Testis (tissue), 3 donors: ENCODE results near the gene GNL3. TPM values are rescaled to one million over a fixed set of nuclear protein-coding genes. Genes with fewer than 3 reads are reported as not detected.

Experiments
- DNase-seq: peaks from one replicate; pipeline ENCODE4 v3.0.0-alpha.2; 2019
- H3K27ac ChIP-seq, 2 donors: fragments of 200-600 bp; sonication (generic); one replicate each; pipeline ENCODE4 v1.5.1; 2019
- H3K27me3 ChIP-seq: fragments of 200-600 bp; sonication (generic); one replicate; pipeline ENCODE4 v1.5.1; 2019
- H3K36me3 ChIP-seq: fragments of 200-600 bp; sonication (generic); one replicate; pipeline ENCODE4 v1.5.1; 2017; ENCODE audit warnings: low read depth; ENCODE audit errors: missing control alignments
- H3K4me1 ChIP-seq: fragments of 200-600 bp; sonication (generic); one replicate; pipeline ENCODE4 v1.5.1; 2019
- H3K4me3 ChIP-seq, 2 donors: fragments of 200-600 bp; sonication (generic); one replicate each; pipeline ENCODE4 v1.5.1; 2017 to 2019
- H3K9me3 ChIP-seq: fragments of 200-600 bp; sonication (generic); one replicate; pipeline ENCODE4 v1.5.1; 2017
- CTCF ChIP-seq, 3 experiments: fragments of 450-650 bp in 2 of 3; fragments of 200-600 bp in 1 of 3; sonication (generic) in 1 of 3; IDR thresholded peaks; one replicate each; pipeline ENCODE4 v1.5.1; 2016 to 2019; ENCODE audit warnings: antibody characterized with exemption in 3 of 3, mild to moderate bottlenecking in 2 of 3, moderate library complexity in 1 of 3
- POLR2A ChIP-seq: fragments of 450-650 bp; IDR thresholded peaks from one replicate; pipeline ENCODE4 v1.6.1; 2017; ENCODE audit warnings: antibody characterized with exemption, mild to moderate bottlenecking, moderate library complexity
- WGBS, 2 donors: methylation state at CpG; one replicate each; pipeline ENCODE4 v1.1.5; 2018; 5-methylcytosine and 5-hydroxymethylcytosine counted together
- intact Hi-C: fragments of 100-400 bp; cut with DNase I; formaldehyde crosslinking; loops from one replicate; pipeline ENCODE4 v1.15.1; 2023; ENCODE audit warnings: low total_unique reads
- polyA plus RNA-seq: library from polyadenylated mRNA; stranded (reverse); fragments of 350-450 nt; fragmentation: Illumina TruSeq; extraction: RNeasy Lipid Tissue Mini Kit (QIAGEN cat#74804); gene quantifications from one replicate; pipeline ENCODE4 v1.2.3, GENCODE V29; 2014; ENCODE audit warnings: low read depth, low replicate concordance; ENCODE audit not compliant: insufficient read depth
- small RNA-seq, 2 donors: library from RNA; depleted of rRNA; stranded (forward); fragments of <200 nt; gene quantifications; one replicate each; pipeline ENCODE3, GENCODE V24; 2016
- total RNA-seq, 2 donors: library from RNA; depleted of rRNA; stranded (reverse); fragments of >200 nt; gene quantifications; one replicate each; pipeline ENCODE4 v1.2.3, GENCODE V29; 2016

GNL3 gene
- total and polyA plus RNA-seq, 3 donors from 2014 or later: 36.3 to 57.7 (median 50.6) TPM

- Histone ChIP-seq H3K27ac (no peak overlapping the region), H3K4me1 (no peaks in the 10 kb centered on the region), H3K27me3 (no peaks in the 10 kb centered on the region), H3K36me3 (no peaks in the 10 kb centered on the region), H3K9me3 (no peaks in the 10 kb centered on the region), H3K4me3 (no peak overlapping the region)
- intact Hi-C loops: no loop called here
- DNase-seq: no peak
- TF ChIP-seq CTCF (IDR thresholded peaks at IDR 0.05) (no peak), POLR2A (no peak)
- WGBS, 2 donors: 86 to 91% methylated on average over 2 of the region's 2 CpGs
Observed at GRCh38 chr3:52743721-52744120, 57.9 kb downstream of the GNL3 start.

Small RNA genes lying within 50 kb of the gene (small RNA-seq; reads per million reads assigned to genes)
- gene AC006254.2: 0 reads per million in 2 donors
- 3,496 to 5,185 reads per million in 2 donors for gene RF00569
- 0 reads per million in 2 donors for gene RF01183
- gene SNORD19: 0 reads per million in 2 donors
- gene SNORD19B: 0 reads per million in 2 donors
- gene SNORD69: 3,527 to 3,634 reads per million in 2 donors

Other genes starting within 250 kb of the GNL3 start
- gene SEMA3G, start 240.9 kb upstream of the GNL3 start, total RNA-seq: 1 to 10 TPM; 1.7 to 2.1 TPM
- gene SEMA3G, start 240.9 kb upstream of the GNL3 start, polyA plus RNA-seq: 3.1 TPM
- gene TNNC1, start 232.0 kb upstream of the GNL3 start, total RNA-seq: 10 to 100 TPM; 11.3 to 23.2 TPM
- 91.7 TPM for gene TNNC1, start 232.0 kb upstream of the GNL3 start, polyA plus RNA-seq
- 100 to 1,000 TPM; 315 to 327 TPM for gene NISCH, start 230.4 kb upstream of the GNL3 start, total RNA-seq
- 166 TPM for gene NISCH, start 230.4 kb upstream of the GNL3 start, polyA plus RNA-seq
- 10 to 100 TPM; 58.6 to 71.9 TPM for gene STAB1, start 190.7 kb upstream of the GNL3 start, total RNA-seq
- gene STAB1, start 190.7 kb upstream of the GNL3 start, polyA plus RNA-seq: 41.7 TPM
- gene NT5DC2, start 152.2 kb upstream of the GNL3 start, total RNA-seq: 100 to 1,000 TPM; 137 to 147 TPM
- gene NT5DC2, start 152.2 kb upstream of the GNL3 start, polyA plus RNA-seq: 92.4 TPM
- 10 to 100 TPM; 23.0 to 30.5 TPM for gene UQCC5, start 149.4 kb upstream of the GNL3 start, total RNA-seq
- gene UQCC5, start 149.4 kb upstream of the GNL3 start, polyA plus RNA-seq: 37.0 TPM
- 100 to 1,000 TPM in 1 of 2 donors, 10 to 100 TPM in 1; 99.8 to 109 TPM for gene PBRM1, start 119 bp upstream of the GNL3 start, total RNA-seq
- 28.9 TPM for gene PBRM1, start 119 bp upstream of the GNL3 start, polyA plus RNA-seq
- gene GLT8D1, start 19.8 kb downstream of the GNL3 start, total RNA-seq: 100 to 1,000 TPM; 107 to 117 TPM
- gene GLT8D1, start 19.8 kb downstream of the GNL3 start, polyA plus RNA-seq: 165 TPM
- 100 to 1,000 TPM; 166 to 179 TPM for gene SPCS1, start 20.1 kb downstream of the GNL3 start, total RNA-seq
- gene SPCS1, start 20.1 kb downstream of the GNL3 start, polyA plus RNA-seq: 340 TPM
- gene NEK4, start 84.9 kb downstream of the GNL3 start, total RNA-seq: 10 to 100 TPM; 66.6 to 70.2 TPM
- 114 TPM for gene NEK4, start 84.9 kb downstream of the GNL3 start, polyA plus RNA-seq
- gene ITIH1, start 91.6 kb downstream of the GNL3 start, total RNA-seq: 1 to 10 TPM; 1.8 to 3.5 TPM
- gene ITIH1, start 91.6 kb downstream of the GNL3 start, polyA plus RNA-seq: 2.9 TPM
- 1 to 10 TPM; 5.4 to 6.3 TPM for gene ITIH3, start 108.8 kb downstream of the GNL3 start, total RNA-seq
- gene ITIH3, start 108.8 kb downstream of the GNL3 start, polyA plus RNA-seq: 9.9 TPM
- 10 to 100 TPM; 16.8 to 19.9 TPM for gene ITIH4, start 144.6 kb downstream of the GNL3 start, total RNA-seq
- 30.2 TPM for gene ITIH4, start 144.6 kb downstream of the GNL3 start, polyA plus RNA-seq
- 1 to 10 TPM; 3.5 to 3.6 TPM for gene MUSTN1, start 149.0 kb downstream of the GNL3 start, total RNA-seq
- 21.7 TPM for gene MUSTN1, start 149.0 kb downstream of the GNL3 start, polyA plus RNA-seq
- gene STIMATE, start 211.5 kb downstream of the GNL3 start, total RNA-seq: 10 to 100 TPM; 33.2 to 42.9 TPM
- 16.7 TPM for gene STIMATE, start 211.5 kb downstream of the GNL3 start, polyA plus RNA-seq